ENCODE results near the gene AKR1C3. TPM values are rescaled to one million over a fixed set of nuclear protein-coding genes. Genes with fewer than 3 reads are reported as not detected.
"Not testable (repeated sequence)": the region's sequence is repeated elsewhere in the genome, so short reads cannot be mapped to it uniquely, and the experiment has no call there.

Gene AKR1C3
- total and polyA plus RNA-seq, 4 donors = 36.2 to 180 (median 126) TPM

DNA sequence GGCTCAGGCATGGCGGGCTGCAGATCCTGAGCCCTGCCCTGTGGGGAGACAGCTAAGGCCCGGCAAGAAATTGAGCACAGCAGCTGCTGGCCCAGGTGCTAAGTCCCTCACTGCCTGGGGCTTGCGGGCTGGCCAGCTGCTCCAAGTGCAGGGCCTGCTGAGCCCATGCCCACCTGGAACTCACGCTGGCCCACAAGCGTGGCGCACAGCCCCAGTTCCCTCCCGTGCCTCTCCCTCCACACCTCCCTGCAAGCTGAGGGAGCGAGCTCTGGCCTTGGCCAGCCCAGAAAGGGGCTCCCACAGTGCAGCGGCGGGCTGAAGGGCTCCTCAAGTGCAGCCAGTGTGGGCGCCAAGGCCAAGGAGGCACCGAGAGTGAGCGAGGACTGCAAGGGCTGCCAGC, 33.4 kb upstream of the AKR1C3 start:
- H3K36me3 ChIP-seq (ENCODE audit: control insufficient read depth in 1 of 2, insufficient read depth in 2 of 2, low read length in 1 of 2); H3K4me3 ChIP-seq (ENCODE audit: low read length in 2 of 2); H3K27ac ChIP-seq (ENCODE audit: low read depth in 1 of 2, low read length in 2 of 2); DNase-seq; intact Hi-C loops (cut with DNase I); ATAC-seq (ENCODE audit: low FRiP score); H3K9me3 ChIP-seq (ENCODE audit: control insufficient read depth, low read length); H3K27me3 ChIP-seq (ENCODE audit: control insufficient read depth in 1 of 2, insufficient read depth in 2 of 2, low read length in 1 of 2); H3K4me1 ChIP-seq (ENCODE audit: control insufficient read depth in 1 of 2, insufficient read depth in 2 of 2, low read length in 2 of 2): not testable (repeated sequence)
- WGBS, 2 donors = 89 to 96% methylated on average over 7 to 13 of the region's 13 CpGs

DNA sequence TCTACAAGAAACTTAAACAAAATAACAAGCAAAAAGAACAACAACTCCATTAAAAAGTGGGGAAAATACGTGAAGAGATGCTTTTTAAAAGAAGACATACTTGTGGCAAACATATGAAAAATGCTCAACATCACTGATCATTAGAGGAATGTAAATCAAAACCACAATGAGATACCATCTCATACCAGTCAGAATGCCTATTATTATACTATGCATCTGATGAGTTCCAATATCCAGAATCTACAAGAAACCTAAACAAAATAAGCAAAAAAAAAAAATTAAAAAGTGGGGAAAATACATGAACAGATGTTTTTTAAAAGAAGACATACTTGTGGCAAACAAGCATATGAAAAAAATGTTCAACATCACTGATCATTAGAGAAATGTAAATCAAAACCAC, 29.6 kb upstream of the AKR1C3 start:
- intact Hi-C loops (cut with DNase I) = no loop called here
- no peak overlapping the region for H3K4me3 ChIP-seq (ENCODE audit: low read length in 2 of 2)
- DNase-seq = no peak
- no peaks in the 10 kb centered on the region for H3K9me3 ChIP-seq (ENCODE audit: control insufficient read depth, low read length)
- H3K27ac ChIP-seq (ENCODE audit: low read depth in 1 of 2, low read length in 2 of 2) = no peak overlapping the region
- no peaks in the 10 kb centered on the region for H3K27me3 ChIP-seq (ENCODE audit: control insufficient read depth in 1 of 2, insufficient read depth in 2 of 2, low read length in 1 of 2)
- no peak for ATAC-seq (ENCODE audit: low FRiP score)
- H3K4me1 ChIP-seq (ENCODE audit: control insufficient read depth in 1 of 2, insufficient read depth in 2 of 2, low read length in 2 of 2) = no peaks in the 10 kb centered on the region
- no peaks in the 10 kb centered on the region for H3K36me3 ChIP-seq (ENCODE audit: control insufficient read depth in 1 of 2, insufficient read depth in 2 of 2, low read length in 1 of 2)
- 90 to 94% methylated on average over 1 of the region's 1 CpG for WGBS, 2 donors

DNA sequence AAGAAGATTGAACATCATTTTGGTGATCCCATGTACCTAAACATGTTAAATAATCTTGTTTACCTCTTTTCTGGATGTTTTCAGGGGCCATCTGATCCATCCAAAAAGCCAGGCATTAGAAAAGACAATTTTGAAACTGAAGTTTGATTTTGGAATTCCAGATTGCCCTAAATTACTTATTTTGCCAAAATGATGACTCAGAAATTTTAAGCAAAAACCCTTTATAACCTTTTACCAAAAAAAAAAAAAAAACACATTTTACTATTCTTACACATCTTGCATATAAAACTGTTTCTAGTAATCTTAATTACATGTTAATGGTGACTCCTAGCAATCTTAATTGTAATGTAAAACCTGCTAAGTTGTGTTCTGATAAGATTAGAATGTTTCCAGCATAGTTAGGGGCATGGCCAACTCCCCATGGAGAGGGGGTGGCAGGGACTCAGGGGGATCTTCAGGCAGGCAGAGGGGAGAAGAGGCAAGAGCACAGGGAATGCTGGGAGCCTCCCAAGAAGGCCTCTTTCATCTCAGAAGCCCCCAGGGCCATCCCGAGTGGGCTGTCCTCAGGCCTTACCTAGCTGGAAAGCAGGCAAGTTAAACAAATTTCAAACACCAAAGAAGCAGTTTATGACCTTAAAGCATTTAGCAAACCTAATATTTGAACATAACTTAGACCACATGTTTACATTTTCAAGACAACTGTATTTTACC, 25.8 kb upstream of the AKR1C3 start:
- no peaks in the 10 kb centered on the region for H3K9me3 ChIP-seq (ENCODE audit: control insufficient read depth, low read length)
- H3K4me1 ChIP-seq (ENCODE audit: control insufficient read depth in 1 of 2, insufficient read depth in 2 of 2, low read length in 2 of 2) = peaks cover 0 to 10% of the 10 kb centered on the region in 2 donors
- no peak overlapping the region for H3K4me3 ChIP-seq (ENCODE audit: low read length in 2 of 2)
- WGBS, 2 donors = 97 to 100% methylated on average over 1 of the region's 1 CpG
- DNase-seq = no peak
- intact Hi-C loops (cut with DNase I) = no loop called here
- no peak for ATAC-seq (ENCODE audit: low FRiP score)
- no peak overlapping the region for H3K27ac ChIP-seq (ENCODE audit: low read depth in 1 of 2, low read length in 2 of 2)
- no peaks in the 10 kb centered on the region for H3K27me3 ChIP-seq (ENCODE audit: control insufficient read depth in 1 of 2, insufficient read depth in 2 of 2, low read length in 1 of 2)
- H3K36me3 ChIP-seq (ENCODE audit: control insufficient read depth in 1 of 2, insufficient read depth in 2 of 2, low read length in 1 of 2) = no peaks in the 10 kb centered on the region

DNA sequence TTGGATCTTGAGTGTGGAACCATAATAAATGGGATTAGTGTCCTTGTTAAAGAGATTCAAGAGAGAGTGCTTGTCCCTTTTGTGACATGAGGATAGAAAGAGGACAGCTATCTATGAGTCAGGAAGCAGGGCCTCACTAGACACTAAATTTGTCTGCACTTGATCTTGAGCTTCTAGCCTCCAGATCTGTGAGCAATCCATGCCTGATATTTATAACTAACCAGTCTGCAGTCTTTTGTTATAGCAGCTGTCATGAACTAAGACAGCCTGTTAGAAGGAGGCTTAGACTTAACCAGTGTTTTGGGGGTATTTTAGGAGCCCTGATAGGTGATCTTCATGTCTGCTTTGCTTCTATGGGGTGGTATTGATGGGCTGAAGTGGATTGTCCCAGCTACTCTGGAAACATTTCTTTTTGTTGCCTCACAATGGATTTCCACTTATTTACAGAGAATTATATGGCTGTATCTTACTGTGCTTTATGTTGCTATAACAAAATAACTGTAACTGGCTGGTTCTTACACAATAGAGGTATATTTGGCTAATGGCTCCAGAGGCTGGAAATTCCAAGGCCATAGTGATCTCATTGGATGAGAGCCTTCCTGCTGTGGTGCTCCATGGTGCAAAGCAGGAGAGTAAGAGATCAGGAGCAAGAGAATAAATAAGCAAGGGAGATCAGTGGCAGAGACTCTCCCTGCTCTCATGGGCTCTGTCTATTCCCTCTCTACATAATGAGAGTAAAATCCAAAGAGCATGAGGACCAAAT, 23.4 kb upstream of the AKR1C3 start:
- H3K4me1 ChIP-seq (ENCODE audit: control insufficient read depth in 1 of 2, insufficient read depth in 2 of 2, low read length in 2 of 2) = peaks cover 0 to 10% of the 10 kb centered on the region in 2 donors
- peak overlapping the region; percentile 19 to 98 for H3K27ac ChIP-seq (ENCODE audit: low read depth in 1 of 2, low read length in 2 of 2)
- no peak overlapping the region for H3K4me3 ChIP-seq (ENCODE audit: low read length in 2 of 2)
- ATAC-seq (ENCODE audit: low FRiP score) (no peak), DNase-seq (no peak)
- H3K36me3 ChIP-seq (ENCODE audit: control insufficient read depth in 1 of 2, insufficient read depth in 2 of 2, low read length in 1 of 2) = no peaks in the 10 kb centered on the region
- intact Hi-C loops (cut with DNase I) = loop anchor here (2.0 to 10.0 kb wide), 4 partner anchors 30 to 129 kb away; no protein-coding TSS in a partner anchor
- no peaks in the 10 kb centered on the region for H3K27me3 ChIP-seq (ENCODE audit: control insufficient read depth in 1 of 2, insufficient read depth in 2 of 2, low read length in 1 of 2)
- H3K9me3 ChIP-seq (ENCODE audit: control insufficient read depth, low read length) = no peaks in the 10 kb centered on the region

DNA sequence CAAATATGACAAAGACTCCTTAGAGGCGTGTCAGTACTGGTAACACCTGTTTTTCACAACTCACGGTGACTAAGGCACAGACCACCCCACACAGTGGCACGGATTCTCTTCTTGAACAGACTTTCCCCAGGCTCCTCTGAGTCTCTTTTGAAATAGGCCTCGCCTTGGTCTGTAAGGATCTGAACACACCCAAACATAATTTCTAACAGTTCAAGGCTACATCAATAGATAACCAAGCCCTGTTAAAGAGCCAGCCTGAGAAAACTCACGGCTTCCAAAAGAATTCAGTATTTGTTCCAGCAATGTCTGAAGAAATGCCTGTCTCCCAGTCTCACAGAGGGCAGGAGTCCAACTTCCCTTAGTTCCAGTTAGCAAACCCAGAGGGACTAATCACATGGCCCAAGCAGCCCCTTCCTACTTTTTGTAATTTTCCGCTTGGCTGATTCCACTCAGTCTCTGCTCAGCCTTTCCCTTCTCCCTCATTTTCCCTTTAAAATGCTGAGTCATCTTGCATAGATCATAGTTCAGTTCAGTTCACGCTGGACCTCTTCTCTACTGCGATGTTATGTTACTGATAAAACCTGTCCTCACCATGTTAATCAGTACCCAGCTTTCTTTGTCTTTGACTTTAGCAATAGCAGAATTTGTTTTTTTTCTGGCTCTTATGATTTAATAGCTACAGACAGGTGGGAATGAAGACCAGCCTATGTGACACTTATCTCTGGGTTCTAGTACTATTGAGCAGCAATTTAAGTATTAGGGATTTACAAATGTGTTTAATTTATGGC, 22.6 kb upstream of the AKR1C3 start:
- Histone ChIP-seq H3K9me3 (ENCODE audit: control insufficient read depth, low read length) (no peaks in the 10 kb centered on the region), H3K4me3 (ENCODE audit: low read length in 2 of 2) (no peak overlapping the region), H3K27ac (ENCODE audit: low read depth in 1 of 2, low read length in 2 of 2) (peak overlapping the region; percentile 21 to 98), H3K27me3 (ENCODE audit: control insufficient read depth in 1 of 2, insufficient read depth in 2 of 2, low read length in 1 of 2) (no peaks in the 10 kb centered on the region), H3K4me1 (ENCODE audit: control insufficient read depth in 1 of 2, insufficient read depth in 2 of 2, low read length in 2 of 2) (peaks cover 0 to 10% of the 10 kb centered on the region in 2 donors), H3K36me3 (ENCODE audit: control insufficient read depth in 1 of 2, insufficient read depth in 2 of 2, low read length in 1 of 2) (no peaks in the 10 kb centered on the region)
- ATAC-seq (ENCODE audit: low FRiP score) = peak; percentile 95
- peak in 1 of 2 donors; percentile 82 for DNase-seq
- intact Hi-C loops (cut with DNase I) = loop anchor here (2.0 to 10.0 kb wide), 4 partner anchors 31 to 129 kb away; no protein-coding TSS in a partner anchor
- 6% methylated on average over 8 of the region's 8 CpGs for WGBS, 2 donors

DNA sequence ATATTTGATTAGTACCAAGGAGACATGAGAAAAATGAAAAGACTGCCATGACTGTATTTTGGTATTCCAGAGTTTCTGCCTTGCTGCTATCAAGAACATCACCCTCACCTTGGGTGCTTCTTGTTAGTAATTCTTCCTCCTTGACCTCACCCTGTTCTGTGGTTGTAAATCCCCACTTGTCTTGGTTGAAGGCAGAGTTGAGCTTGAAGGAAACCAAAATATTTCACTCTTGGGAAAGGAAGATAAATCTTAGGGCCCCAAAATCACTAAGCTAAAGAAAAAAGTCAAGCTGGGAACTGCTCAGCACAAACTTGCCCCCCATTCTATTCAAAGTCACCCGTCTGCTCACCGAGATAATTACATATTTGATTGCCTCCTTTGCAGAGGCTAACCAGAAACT, 20.6 kb upstream of the AKR1C3 start:
- intact Hi-C loops (cut with DNase I) = loop anchor here (5.0 to 10.0 kb wide), 3 partner anchors 51 to 131 kb away; no protein-coding TSS in a partner anchor
- H3K9me3 ChIP-seq (ENCODE audit: control insufficient read depth, low read length) = no peaks in the 10 kb centered on the region
- DNase-seq (no peak), ATAC-seq (ENCODE audit: low FRiP score) (no peak)
- 99 to 100% methylated on average over 2 of the region's 2 CpGs for WGBS, 2 donors
- H3K36me3 ChIP-seq (ENCODE audit: control insufficient read depth in 1 of 2, insufficient read depth in 2 of 2, low read length in 1 of 2) = no peaks in the 10 kb centered on the region
- no peak overlapping the region for H3K4me3 ChIP-seq (ENCODE audit: low read length in 2 of 2)
- H3K4me1 ChIP-seq (ENCODE audit: control insufficient read depth in 1 of 2, insufficient read depth in 2 of 2, low read length in 2 of 2) = peaks cover 0 to 17% of the 10 kb centered on the region in 2 donors
- no peak overlapping the region for H3K27ac ChIP-seq (ENCODE audit: low read depth in 1 of 2, low read length in 2 of 2)
- H3K27me3 ChIP-seq (ENCODE audit: control insufficient read depth in 1 of 2, insufficient read depth in 2 of 2, low read length in 1 of 2) = no peaks in the 10 kb centered on the region

DNA sequence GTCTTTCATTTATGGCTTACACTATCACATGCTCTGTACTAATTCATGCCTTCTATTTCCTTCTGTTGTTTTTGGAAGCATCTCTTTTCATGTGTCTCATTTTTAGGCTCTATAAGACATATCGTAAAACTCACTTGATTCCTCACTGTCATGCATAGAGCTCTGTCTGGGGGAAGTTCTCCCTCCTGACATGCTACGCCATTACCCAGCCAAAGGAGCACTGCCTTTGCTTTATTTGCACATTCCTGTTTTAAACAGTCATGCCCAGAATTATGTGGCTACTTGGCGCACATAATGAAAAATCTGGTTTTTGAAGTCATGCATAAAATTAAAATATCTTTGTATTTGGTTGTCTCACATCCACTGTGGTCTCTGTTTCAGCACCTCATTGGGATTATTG, 17.6 kb upstream of the AKR1C3 start:
- Histone ChIP-seq H3K36me3 (ENCODE audit: control insufficient read depth in 1 of 2, insufficient read depth in 2 of 2, low read length in 1 of 2) (no peaks in the 10 kb centered on the region), H3K27ac (ENCODE audit: low read depth in 1 of 2, low read length in 2 of 2) (no peak overlapping the region), H3K4me3 (ENCODE audit: low read length in 2 of 2) (no peak overlapping the region), H3K27me3 (ENCODE audit: control insufficient read depth in 1 of 2, insufficient read depth in 2 of 2, low read length in 1 of 2) (no peaks in the 10 kb centered on the region), H3K4me1 (ENCODE audit: control insufficient read depth in 1 of 2, insufficient read depth in 2 of 2, low read length in 2 of 2) (peaks cover 0 to 7% of the 10 kb centered on the region in 2 donors), H3K9me3 (ENCODE audit: control insufficient read depth, low read length) (no peaks in the 10 kb centered on the region)
- no peak for DNase-seq
- intact Hi-C loops (cut with DNase I) = loop anchor here (5.0 to 10.0 kb wide), 2 partner anchors 59 to 132 kb away; no protein-coding TSS in a partner anchor
- 2 to 6% methylated on average over 3 of the region's 3 CpGs for WGBS, 2 donors
- ATAC-seq (ENCODE audit: low FRiP score) = no peak

DNA sequence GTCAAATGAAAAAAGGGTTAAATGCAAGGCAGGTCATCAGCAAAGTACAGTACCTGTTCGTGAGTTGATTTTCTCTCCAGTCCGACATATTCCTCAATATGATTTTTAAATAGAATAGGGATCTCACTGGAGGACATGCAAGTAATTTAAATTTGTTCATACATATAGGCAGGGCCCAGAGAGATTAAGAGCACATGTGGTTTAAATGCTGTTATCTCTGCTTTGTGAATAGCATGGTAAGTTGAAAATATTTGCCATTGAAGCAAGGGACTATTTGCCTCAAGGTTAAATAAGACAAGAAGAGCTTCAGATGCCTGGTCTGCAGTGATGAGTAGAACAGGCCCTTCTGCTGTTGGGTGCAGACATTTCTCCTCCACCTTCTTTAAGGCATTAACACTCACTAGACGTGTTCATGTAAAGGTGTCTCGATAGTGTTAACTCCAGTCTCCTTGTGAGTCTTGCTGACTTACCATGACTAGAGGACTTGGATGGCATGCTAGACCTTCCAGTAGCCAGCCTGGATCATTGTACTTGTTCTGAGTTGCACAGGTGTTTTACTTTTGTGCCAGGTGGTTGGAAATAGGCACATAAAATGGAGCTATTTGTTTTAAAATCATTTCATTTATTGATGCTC, 15.6 kb upstream of the AKR1C3 start:
- no peak overlapping the region for H3K27ac ChIP-seq (ENCODE audit: low read depth in 1 of 2, low read length in 2 of 2)
- WGBS, 2 donors = 95 to 97% methylated on average over 4 of the region's 4 CpGs

More for the DNA sequence above, 15.6 kb upstream of the AKR1C3 start:
- no peaks in the 10 kb centered on the region for H3K36me3 ChIP-seq (ENCODE audit: control insufficient read depth in 1 of 2, insufficient read depth in 2 of 2, low read length in 1 of 2)
- no peak for DNase-seq
- H3K4me3 ChIP-seq (ENCODE audit: low read length in 2 of 2) = no peak overlapping the region
- intact Hi-C loops (cut with DNase I) = loop anchor here (5.0 to 10.0 kb wide), 2 partner anchors 61 to 134 kb away; no protein-coding TSS in a partner anchor
- ATAC-seq (ENCODE audit: low FRiP score) = no peak
- no peaks in the 10 kb centered on the region for H3K9me3 ChIP-seq (ENCODE audit: control insufficient read depth, low read length)
- peaks cover 0 to 7% of the 10 kb centered on the region in 2 donors for H3K4me1 ChIP-seq (ENCODE audit: control insufficient read depth in 1 of 2, insufficient read depth in 2 of 2, low read length in 2 of 2)
- no peaks in the 10 kb centered on the region for H3K27me3 ChIP-seq (ENCODE audit: control insufficient read depth in 1 of 2, insufficient read depth in 2 of 2, low read length in 1 of 2)
